ENCODE data around the gene ADAMTS9. TPM values are rescaled to one million over a fixed set of nuclear protein-coding genes. Genes with fewer than 3 reads are reported as not detected.

Gene ADAMTS9
- total and polyA plus RNA-seq, 2 donors (not counting 1 experiment from before 2014, with no cell fraction given), result not detected

DNA sequence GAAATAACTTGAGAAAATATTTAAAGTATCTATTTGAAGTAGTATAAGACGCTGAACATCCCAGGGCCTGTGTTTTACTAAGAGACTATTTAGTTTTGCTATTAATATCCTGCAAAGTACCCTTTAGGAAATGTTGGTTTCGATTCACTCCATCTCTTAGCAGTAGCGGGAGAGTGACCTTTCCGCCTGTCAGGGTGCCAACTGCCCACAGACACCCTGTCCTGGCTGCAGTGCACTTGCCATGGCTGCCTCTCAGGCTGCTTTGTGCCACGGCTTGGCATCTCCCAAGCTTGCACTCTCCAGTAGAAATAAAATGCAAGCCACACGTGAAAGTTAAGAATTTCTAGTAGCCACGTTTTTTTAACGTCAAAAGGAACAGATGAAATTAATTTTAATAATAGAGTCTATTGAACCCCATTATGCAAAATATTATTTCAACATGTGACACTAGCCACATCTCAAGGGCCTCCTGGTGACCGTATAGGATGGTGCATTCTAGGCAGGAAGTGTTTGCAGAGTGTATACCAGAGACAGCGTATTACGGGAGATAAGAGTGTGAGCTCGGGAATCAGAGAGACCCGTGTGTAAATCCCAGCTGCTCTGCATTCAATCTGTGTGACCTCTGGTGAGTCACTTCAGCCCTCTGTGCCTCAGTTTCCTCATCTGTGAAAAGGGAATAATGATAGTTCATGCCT, 19.8 kb downstream of the ADAMTS9 start:
- Histone ChIP-seq H3K9ac (ENCODE audit: low read length) (no peak overlapping the region), H3K4me3 (ENCODE audit: control extremely low read depth in 1 of 5, extremely low read depth in 1 of 5, insufficient read depth in 1 of 5, low read depth in 2 of 5, low read length in 4 of 5) (no peak overlapping the region), H3K4me2 (replicated peaks; ENCODE audit: low read depth, low read length, poor library complexity, severe bottlenecking) (no peak overlapping the region), H3K79me2 (ENCODE audit: control insufficient read depth, insufficient read depth, low read length) (no peaks in the 10 kb centered on the region), H3K36me3 (replicated peaks in 1 of 2; ENCODE audit: control extremely low read depth in 1 of 2, control insufficient read depth in 1 of 2, extremely low read depth in 1 of 2, insufficient read depth in 2 of 2, low read length in 1 of 2) (no peaks in the 10 kb centered on the region), H4K20me1 (ENCODE audit: control insufficient read depth, insufficient read depth, low read length, poor library complexity, severe bottlenecking) (no peaks in the 10 kb centered on the region), H3K27ac (ENCODE audit: low read length in 2 of 2) (no peak overlapping the region), H2AFZ (ENCODE audit: insufficient read depth, low read depth, low read length, poor library complexity, severe bottlenecking) (no peak overlapping the region), H3K9me3 (ENCODE audit: control extremely low read depth in 1 of 3, control insufficient read depth in 2 of 3, insufficient read depth in 1 of 3, low read length in 2 of 3) (peaks cover 0 to 6% (median 0%) of the 10 kb centered on the region in 3 donors), H3K27me3 (replicated peaks in 1 of 4; ENCODE audit: control extremely low read depth in 1 of 4, control insufficient read depth in 3 of 4, insufficient read depth in 4 of 4, low read length in 3 of 4) (no peaks in the 10 kb centered on the region), H3K4me1 (ENCODE audit: control insufficient read depth in 2 of 2, insufficient read depth in 2 of 2, low read length in 2 of 2) (no peaks in the 10 kb centered on the region)
- POLR2A ChIA-PET, result no interaction called here
- ATAC-seq (ENCODE audit: low read depth) (no peak), DNase-seq (no peak)
- no peaks in the 10 kb centered on the region for H3K4me1 Mint-ChIP-seq
- H3K27ac Mint-ChIP-seq, result no peak overlapping the region
- peaks cover 2% of the 10 kb centered on the region for H3K9me3 Mint-ChIP-seq (ENCODE audit: insufficient read depth)
- intact Hi-C loops (cut with micrococcal nuclease), result no loop called here
- H3K4me3 Mint-ChIP-seq, result no peak overlapping the region
- CTCF ChIA-PET, result no interaction called here
- 89% methylated on average over 8 of the region's 13 CpGs for WGBS (ENCODE audit: insufficient coverage)
- TF ChIP-seq, protein P1, sequence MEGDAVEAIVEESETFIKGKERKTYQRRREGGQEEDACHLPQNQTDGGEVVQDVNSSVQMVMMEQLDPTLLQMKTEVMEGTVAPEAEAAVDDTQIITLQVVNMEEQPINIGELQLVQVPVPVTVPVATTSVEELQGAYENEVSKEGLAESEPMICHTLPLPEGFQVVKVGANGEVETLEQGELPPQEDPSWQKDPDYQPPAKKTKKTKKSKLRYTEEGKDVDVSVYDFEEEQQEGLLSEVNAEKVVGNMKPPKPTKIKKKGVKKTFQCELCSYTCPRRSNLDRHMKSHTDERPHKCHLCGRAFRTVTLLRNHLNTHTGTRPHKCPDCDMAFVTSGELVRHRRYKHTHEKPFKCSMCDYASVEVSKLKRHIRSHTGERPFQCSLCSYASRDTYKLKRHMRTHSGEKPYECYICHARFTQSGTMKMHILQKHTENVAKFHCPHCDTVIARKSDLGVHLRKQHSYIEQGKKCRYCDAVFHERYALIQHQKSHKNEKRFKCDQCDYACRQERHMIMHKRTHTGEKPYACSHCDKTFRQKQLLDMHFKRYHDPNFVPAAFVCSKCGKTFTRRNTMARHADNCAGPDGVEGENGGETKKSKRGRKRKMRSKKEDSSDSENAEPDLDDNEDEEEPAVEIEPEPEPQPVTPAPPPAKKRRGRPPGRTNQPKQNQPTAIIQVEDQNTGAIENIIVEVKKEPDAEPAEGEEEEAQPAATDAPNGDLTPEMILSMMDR (IDR thresholded peaks at IDR 0.05), result no peak
- no peak for TF ChIP-seq EZH2 (IDR thresholded peaks at IDR 0.05; ENCODE audit: borderline replicate concordance, insufficient read depth, low read depth, low read length, poor library complexity, severe bottlenecking)
- H3K27me3 Mint-ChIP-seq, result no peaks in the 10 kb centered on the region

DNA sequence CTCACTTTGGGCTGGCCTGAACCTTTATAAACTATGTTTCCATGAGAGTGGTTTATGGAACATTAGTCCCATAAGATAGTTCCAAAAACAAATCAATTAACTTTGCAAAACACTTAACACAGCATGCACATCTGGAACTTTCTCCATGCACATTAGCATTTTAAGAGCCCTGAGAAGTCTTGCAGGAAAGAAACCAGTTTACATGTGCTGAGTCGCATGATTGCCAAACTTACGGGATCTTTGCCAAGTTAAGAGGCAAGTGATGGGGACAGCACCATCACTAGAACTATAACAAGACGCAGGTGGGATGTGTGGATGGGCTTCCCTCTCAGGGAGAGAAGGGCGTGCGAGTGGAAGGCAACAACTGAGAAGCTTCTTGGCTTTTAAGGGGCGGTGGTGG, 20.7 kb downstream of the ADAMTS9 start:
- Histone ChIP-seq H3K27me3 (replicated peaks in 1 of 4; ENCODE audit: control extremely low read depth in 1 of 4, control insufficient read depth in 3 of 4, insufficient read depth in 4 of 4, low read length in 3 of 4) (no peaks in the 10 kb centered on the region), H3K27ac (ENCODE audit: low read length in 2 of 2) (no peak overlapping the region), H3K9ac (ENCODE audit: low read length) (no peak overlapping the region), H4K20me1 (ENCODE audit: control insufficient read depth, insufficient read depth, low read length, poor library complexity, severe bottlenecking) (no peaks in the 10 kb centered on the region), H3K79me2 (ENCODE audit: control insufficient read depth, insufficient read depth, low read length) (no peaks in the 10 kb centered on the region), H3K4me1 (ENCODE audit: control insufficient read depth in 2 of 2, insufficient read depth in 2 of 2, low read length in 2 of 2) (no peaks in the 10 kb centered on the region), H2AFZ (ENCODE audit: insufficient read depth, low read depth, low read length, poor library complexity, severe bottlenecking) (no peak overlapping the region), H3K9me3 (ENCODE audit: control extremely low read depth in 1 of 3, control insufficient read depth in 2 of 3, insufficient read depth in 1 of 3, low read length in 2 of 3) (peaks cover 0 to 6% (median 0%) of the 10 kb centered on the region in 3 donors), H3K4me2 (replicated peaks; ENCODE audit: low read depth, low read length, poor library complexity, severe bottlenecking) (no peak overlapping the region), H3K4me3 (ENCODE audit: control extremely low read depth in 1 of 5, extremely low read depth in 1 of 5, insufficient read depth in 1 of 5, low read depth in 2 of 5, low read length in 4 of 5) (no peak overlapping the region), H3K36me3 (replicated peaks in 1 of 2; ENCODE audit: control extremely low read depth in 1 of 2, control insufficient read depth in 1 of 2, extremely low read depth in 1 of 2, insufficient read depth in 2 of 2, low read length in 1 of 2) (no peaks in the 10 kb centered on the region)
- TF ChIP-seq EZH2 (IDR thresholded peaks at IDR 0.05; ENCODE audit: borderline replicate concordance, insufficient read depth, low read depth, low read length, poor library complexity, severe bottlenecking), result no peak
- TF ChIP-seq, protein P1 (IDR thresholded peaks at IDR 0.05), result no peak
- Mint-ChIP-seq H3K27ac (no peak overlapping the region), H3K9me3 (ENCODE audit: insufficient read depth) (peaks cover 4% of the 10 kb centered on the region), H3K27me3 (no peaks in the 10 kb centered on the region), H3K4me3 (no peak overlapping the region), H3K4me1 (no peaks in the 10 kb centered on the region)
- 90% methylated on average over 3 of the region's 6 CpGs for WGBS (ENCODE audit: insufficient coverage)
- CTCF ChIA-PET, result no interaction called here
- no peak for ATAC-seq (ENCODE audit: low read depth)
- intact Hi-C loops (cut with micrococcal nuclease), result no loop called here
- DNase-seq, result no peak
- POLR2A ChIA-PET, result no interaction called here

Data from B cell (primary cell).